DMS153 treated with DMSO at 0.1 percent for 48 hours (cell line): ENCODE data around the gene A1CF.

Experiments used
- DNase-seq: peaks from one replicate; lab custom pipeline; 2025; ENCODE audit not compliant: unreplicated experiment; lab: John Stamatoyannopoulos, UW

Gene A1CF

GRCh38 chr10:50862719-50863118, 22.7 kb downstream of the A1CF start:
- no peak for DNase-seq

- no peak for DNase-seq
Measured at GRCh38 chr10:50861370-50861769, 24.1 kb downstream of the A1CF start.

- no peak for DNase-seq
Measured at GRCh38 chr10:50857579-50857978, 27.8 kb downstream of the A1CF start.

DNA sequence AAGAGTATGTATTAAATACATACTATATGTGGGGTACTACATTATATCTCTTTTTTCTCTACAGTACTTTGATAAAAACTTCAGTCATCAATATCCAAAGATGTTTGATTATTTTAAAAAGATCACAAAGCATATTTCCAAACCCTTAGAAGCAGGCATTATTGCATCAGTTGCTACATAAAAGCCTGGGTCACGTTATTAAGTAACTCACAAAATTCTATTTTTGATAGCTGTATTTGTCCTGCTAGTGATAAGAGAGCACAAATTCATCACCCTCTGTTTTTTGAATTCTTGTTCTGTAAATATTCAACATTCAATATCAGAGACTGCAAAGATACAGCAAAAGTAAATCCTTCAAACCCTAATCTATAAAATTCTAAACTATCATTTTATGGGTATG, 30.0 kb downstream of the A1CF start:
- no peak for DNase-seq

DNA sequence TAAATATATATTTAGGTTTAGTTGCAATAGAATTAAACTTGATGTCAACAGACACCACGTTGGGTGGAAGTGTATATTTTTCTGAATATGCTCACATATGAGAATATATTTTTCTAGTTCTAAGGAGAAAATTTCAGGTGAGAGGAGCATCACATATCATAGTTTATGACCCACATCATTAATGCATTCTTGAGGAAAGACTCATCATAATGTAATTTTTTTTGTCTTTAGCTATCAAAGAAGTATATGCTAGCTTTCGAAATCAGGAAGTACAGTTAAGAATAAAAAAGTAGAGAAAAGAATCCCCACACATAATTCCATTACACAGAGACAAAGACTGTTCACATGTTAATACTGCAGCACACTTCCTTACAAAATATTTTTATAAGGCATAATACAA, 30.4 kb downstream of the A1CF start:
- DNase-seq, result no peak

DNA sequence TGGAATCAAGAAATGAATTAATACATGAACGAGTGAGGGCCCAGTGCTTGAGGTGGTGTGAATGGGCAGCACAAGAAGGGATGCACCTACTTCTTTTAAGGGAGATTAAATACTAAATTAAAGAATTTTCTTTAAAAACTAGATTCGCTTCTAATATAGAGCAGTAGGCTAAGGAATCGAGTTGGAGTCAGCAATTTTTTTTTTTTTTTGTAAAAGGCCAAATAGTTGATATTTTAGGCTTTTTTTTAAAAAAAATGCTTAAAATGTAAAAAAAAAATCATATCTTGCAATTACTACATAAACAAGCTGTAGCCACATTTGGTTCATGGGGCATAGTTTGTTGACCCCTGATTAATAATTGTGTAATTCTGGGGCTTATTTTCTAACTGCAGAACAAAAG, 31.9 kb downstream of the A1CF start:
- DNase-seq, result no peak

DNA sequence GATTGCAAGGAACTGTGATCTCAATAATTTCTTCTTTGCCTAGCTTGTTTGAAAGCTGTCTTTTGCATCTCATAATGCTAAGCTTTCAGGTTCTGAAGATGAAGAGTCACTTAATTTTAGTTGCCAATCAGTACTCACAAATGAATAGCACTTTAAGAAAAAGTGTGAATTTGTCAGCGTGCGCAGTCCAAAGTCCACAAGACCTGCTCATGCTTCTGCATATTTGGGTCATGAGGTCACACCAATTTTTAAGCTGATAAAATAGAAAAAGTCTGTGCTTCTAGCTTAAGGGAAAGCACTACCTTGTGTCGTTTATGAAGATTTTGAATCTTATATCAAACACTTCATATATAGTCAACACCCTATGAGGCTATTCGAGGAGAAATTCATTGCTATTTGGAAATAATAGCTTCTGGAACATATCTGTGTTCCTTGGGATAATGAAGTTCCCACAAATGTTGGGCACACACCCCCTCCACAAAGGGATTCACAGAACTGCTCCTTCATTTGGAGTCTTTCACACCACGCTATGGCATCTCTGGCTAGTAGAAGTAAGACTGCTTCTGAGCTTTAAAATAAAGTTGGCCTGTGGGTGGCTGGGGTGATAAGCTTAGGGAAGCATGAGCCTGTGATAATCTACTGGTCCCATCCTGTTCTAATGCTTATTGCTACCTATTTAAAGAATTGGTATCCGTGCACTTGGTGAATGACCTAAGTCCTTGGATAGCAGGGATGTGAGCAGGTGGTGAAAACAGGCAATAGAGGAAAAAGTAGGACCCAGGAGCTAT, 33.3 kb downstream of the A1CF start:
- no peak for DNase-seq

- no peak for DNase-seq
Measured at GRCh38 chr10:50850578-50851230, 34.7 kb downstream of the A1CF start.

- no peak for DNase-seq
Measured at GRCh38 chr10:50846753-50847152, 38.7 kb downstream of the A1CF start.

- no peak for DNase-seq
Measured at GRCh38 chr10:50837095-50837494, 48.3 kb downstream of the A1CF start.

DNA sequence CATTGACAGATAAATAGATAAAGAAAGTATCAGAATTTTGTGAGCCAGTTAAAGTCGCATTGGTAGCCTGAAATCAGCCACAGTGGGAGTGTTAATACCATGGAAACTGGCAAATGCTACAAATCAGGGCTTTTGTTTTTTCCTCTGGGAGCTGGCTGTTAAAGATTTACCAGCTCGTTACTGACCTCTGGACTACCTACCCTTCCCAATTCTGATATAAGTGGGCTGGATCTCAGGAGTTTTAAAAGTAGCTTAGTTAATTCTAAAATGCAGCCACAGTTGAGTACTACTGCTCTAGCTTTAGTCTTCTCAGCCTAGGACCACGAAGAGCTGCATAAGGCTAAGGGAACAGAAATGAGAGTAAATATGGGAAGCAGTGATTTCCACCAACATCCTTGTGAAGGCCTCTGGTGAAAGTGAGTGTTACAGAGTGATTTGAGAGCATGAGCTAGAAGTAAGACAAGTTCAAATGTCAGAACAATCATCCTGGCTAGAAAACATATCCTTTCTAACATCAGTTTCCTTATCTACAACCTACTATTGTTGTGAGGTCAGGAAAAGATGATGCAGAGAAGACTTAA, 53.2 kb downstream of the A1CF start:
- DNase-seq, result no peak

- no peak for DNase-seq
Measured at GRCh38 chr10:50830066-50830465, 55.4 kb downstream of the A1CF start.

DNA sequence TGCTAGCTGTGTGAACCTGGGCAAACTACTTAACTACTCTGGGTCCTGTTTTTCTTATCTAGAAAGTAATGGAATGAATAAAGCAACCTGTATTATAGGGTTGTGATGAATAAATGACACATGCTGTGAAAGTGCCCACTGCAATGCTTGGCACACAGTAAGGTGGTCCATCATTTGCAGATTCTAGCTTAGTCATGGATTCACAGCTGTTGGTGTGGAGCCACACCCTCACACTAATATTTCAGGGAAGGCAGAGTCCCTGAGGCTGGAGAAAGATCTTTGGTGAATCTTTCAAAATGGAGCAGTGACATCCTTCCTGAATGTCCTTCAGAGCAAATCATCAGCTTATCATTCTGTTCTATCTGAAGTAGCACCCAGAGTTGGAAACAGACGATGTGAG, 60.6 kb downstream of the A1CF start:
- DNase-seq, result no peak

GRCh38 chr10:50823789-50824188, 61.6 kb downstream of the A1CF start:
- no peak for DNase-seq

- no peak for DNase-seq
Measured at GRCh38 chr10:50809596-50809995, 75.8 kb downstream of the A1CF start.

- DNase-seq, result no peak
Measured at GRCh38 chr10:50807851-50808776, 77.3 kb downstream of the A1CF start.

DNA sequence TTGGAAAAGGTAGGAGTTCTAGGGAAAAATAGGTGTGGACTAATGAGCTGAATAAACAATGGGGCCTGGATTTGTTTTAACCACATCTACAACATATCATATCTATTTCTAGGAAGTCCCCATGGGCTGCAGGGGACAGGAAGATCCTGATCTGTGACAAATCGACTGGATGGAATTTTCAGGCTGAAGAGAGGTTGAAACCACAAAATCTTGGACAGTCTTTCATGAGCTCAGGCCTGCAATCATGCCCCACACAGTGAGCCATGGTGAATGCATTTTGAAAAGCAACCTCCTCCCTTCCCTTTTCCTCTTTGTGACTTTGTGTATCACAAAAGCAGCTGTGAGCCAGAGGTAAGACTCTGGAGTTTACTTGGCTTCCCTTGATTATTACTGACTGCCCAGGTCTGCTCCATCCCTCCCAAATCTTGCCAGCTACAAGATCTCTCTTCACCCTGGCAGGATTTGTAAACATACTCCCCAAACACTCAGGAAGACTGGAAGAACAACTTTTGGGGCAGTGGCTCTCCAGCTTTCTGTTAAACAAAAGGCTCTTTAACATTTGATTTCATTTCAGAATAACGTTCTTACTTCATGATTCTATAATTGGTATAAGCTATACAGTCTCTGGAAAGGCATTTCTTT, 79.3 kb downstream of the A1CF start:
- DNase-seq, result no peak

DNA sequence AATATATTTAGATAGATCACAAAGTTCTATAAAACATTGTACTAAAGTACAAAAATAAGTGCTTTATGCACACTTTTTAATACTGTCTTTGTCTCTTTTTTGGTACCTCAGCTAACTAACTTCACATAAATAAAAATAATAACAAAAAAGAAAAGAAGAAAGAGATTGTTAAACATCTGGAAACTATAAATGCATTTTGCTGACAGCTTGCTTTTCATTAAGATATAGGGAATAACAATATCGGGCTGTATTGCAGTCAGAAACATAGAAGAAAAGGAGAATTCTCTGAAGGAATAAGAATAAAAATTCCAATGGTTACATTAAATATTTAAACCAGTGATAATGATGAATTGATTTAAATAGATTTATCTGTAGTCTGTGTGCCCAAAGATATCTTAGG, 85.8 kb downstream of the A1CF start:
- no peak for DNase-seq

- no peak for DNase-seq
Measured at GRCh38 chr10:50798297-50798696, 87.1 kb downstream of the A1CF start.

DNA sequence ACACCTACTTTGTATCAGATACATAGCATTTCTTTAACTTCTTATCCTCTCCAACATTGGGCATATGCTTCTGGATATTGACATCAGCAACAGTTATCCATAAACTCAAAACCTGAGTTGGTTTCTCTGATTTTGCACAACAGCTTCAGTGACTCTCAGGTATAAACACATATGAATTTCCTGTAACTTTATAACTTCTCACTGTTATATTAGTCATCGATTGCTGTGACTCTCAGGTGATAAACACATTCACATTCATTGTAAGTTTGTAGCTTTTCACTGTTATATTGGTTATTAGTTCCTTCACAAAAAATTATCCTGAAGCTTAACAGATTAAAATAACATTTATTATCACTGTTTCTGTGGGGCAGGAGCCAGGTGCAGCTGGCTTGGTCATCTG, 88.7 kb downstream of the A1CF start:
- DNase-seq, result no peak

- DNase-seq, result no peak
Measured at GRCh38 chr10:50794490-50794889, 90.9 kb downstream of the A1CF start.
